ENCODE results near the gene SHISA2. TPM values are rescaled to one million over a fixed set of nuclear protein-coding genes. Genes with fewer than 3 reads are reported as not detected.

Gene SHISA2
- total and polyA plus RNA-seq, 4 donors: under 0.01 to 2.1 TPM; not detected in 2

DNA sequence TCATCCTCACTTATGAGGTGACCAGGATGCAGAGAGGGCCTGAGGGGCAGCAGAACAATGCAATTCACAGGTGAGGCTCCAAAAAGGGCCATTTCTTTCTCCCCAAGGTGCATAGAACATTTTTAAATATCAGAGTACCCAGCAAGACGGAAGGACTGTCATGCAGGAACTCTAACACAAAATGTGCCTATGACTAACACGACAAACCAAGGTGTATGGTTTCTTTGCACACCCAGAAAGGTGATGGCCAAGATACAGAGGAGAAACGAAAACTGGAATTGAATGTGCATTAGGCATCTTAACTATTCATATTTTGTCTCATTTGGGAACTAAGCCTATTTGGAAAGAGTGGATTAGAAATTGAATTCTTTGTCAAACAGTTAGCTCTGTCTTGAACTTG, 29.9 kb downstream of the SHISA2 start:
- TF ChIP-seq NR2F2 (IDR thresholded peaks at IDR 0.05): no peak
- no peaks in the 10 kb centered on the region for H3K9me3 ChIP-seq (ENCODE audit: control insufficient read depth in 4 of 4, low read length in 3 of 4)
- no peak overlapping the region for H3K27ac ChIP-seq (ENCODE audit: low read depth in 1 of 2, low read length in 2 of 2)
- no peak for DNase-seq (ENCODE audit: low spot score)
- H3K4me3 ChIP-seq (ENCODE audit: low read depth in 1 of 3, low read length in 3 of 3): no peak overlapping the region
- H3K4me1 ChIP-seq (ENCODE audit: control insufficient read depth in 4 of 4, insufficient read depth in 4 of 4, low read length in 3 of 4): no peaks in the 10 kb centered on the region
- no peaks in the 10 kb centered on the region for H3K36me3 ChIP-seq (ENCODE audit: control insufficient read depth in 4 of 4, insufficient read depth in 3 of 4, low read depth in 1 of 4, low read length in 3 of 4)
- no peak overlapping the region for H3K9ac ChIP-seq (ENCODE audit: low read depth in 1 of 2, low read length in 2 of 2)
- 81% methylated on average over 3 of the region's 3 CpGs for WGBS
- H3K27me3 ChIP-seq (ENCODE audit: control insufficient read depth in 4 of 4, insufficient read depth in 4 of 4, low read length in 3 of 4): no peaks in the 10 kb centered on the region

- Histone ChIP-seq H3K9me3 (ENCODE audit: control insufficient read depth in 4 of 4, low read length in 3 of 4) (no peaks in the 10 kb centered on the region), H3K4me1 (ENCODE audit: control insufficient read depth in 4 of 4, insufficient read depth in 4 of 4, low read length in 3 of 4) (no peaks in the 10 kb centered on the region), H3K27me3 (ENCODE audit: control insufficient read depth in 4 of 4, insufficient read depth in 4 of 4, low read length in 3 of 4) (no peaks in the 10 kb centered on the region), H3K4me3 (ENCODE audit: low read depth in 1 of 3, low read length in 3 of 3) (no peak overlapping the region), H3K9ac (ENCODE audit: low read depth in 1 of 2, low read length in 2 of 2) (no peak overlapping the region), H3K36me3 (ENCODE audit: control insufficient read depth in 4 of 4, insufficient read depth in 3 of 4, low read depth in 1 of 4, low read length in 3 of 4) (no peaks in the 10 kb centered on the region), H3K27ac (ENCODE audit: low read depth in 1 of 2, low read length in 2 of 2) (no peak overlapping the region)
- TF ChIP-seq, protein P1, sequence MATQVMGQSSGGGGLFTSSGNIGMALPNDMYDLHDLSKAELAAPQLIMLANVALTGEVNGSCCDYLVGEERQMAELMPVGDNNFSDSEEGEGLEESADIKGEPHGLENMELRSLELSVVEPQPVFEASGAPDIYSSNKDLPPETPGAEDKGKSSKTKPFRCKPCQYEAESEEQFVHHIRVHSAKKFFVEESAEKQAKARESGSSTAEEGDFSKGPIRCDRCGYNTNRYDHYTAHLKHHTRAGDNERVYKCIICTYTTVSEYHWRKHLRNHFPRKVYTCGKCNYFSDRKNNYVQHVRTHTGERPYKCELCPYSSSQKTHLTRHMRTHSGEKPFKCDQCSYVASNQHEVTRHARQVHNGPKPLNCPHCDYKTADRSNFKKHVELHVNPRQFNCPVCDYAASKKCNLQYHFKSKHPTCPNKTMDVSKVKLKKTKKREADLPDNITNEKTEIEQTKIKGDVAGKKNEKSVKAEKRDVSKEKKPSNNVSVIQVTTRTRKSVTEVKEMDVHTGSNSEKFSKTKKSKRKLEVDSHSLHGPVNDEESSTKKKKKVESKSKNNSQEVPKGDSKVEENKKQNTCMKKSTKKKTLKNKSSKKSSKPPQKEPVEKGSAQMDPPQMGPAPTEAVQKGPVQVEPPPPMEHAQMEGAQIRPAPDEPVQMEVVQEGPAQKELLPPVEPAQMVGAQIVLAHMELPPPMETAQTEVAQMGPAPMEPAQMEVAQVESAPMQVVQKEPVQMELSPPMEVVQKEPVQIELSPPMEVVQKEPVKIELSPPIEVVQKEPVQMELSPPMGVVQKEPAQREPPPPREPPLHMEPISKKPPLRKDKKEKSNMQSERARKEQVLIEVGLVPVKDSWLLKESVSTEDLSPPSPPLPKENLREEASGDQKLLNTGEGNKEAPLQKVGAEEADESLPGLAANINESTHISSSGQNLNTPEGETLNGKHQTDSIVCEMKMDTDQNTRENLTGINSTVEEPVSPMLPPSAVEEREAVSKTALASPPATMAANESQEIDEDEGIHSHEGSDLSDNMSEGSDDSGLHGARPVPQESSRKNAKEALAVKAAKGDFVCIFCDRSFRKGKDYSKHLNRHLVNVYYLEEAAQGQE (IDR thresholded peaks at IDR 0.05): no peak
- TF ChIP-seq ATF3 (IDR thresholded peaks at IDR 0.05): no peak
- TF ChIP-seq, protein P2, sequence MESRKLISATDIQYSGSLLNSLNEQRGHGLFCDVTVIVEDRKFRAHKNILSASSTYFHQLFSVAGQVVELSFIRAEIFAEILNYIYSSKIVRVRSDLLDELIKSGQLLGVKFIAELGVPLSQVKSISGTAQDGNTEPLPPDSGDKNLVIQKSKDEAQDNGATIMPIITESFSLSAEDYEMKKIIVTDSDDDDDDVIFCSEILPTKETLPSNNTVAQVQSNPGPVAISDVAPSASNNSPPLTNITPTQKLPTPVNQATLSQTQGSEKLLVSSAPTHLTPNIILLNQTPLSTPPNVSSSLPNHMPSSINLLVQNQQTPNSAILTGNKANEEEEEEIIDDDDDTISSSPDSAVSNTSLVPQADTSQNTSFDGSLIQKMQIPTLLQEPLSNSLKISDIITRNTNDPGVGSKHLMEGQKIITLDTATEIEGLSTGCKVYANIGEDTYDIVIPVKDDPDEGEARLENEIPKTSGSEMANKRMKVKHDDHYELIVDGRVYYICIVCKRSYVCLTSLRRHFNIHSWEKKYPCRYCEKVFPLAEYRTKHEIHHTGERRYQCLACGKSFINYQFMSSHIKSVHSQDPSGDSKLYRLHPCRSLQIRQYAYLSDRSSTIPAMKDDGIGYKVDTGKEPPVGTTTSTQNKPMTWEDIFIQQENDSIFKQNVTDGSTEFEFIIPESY (IDR thresholded peaks at IDR 0.05): no peak
- DNase-seq (ENCODE audit: low spot score): no peak
- WGBS: 86% methylated on average over 2 of the region's 2 CpGs
Measured at GRCh38 chr13:26021516-26021915, 30.3 kb downstream of the SHISA2 start.

DNA sequence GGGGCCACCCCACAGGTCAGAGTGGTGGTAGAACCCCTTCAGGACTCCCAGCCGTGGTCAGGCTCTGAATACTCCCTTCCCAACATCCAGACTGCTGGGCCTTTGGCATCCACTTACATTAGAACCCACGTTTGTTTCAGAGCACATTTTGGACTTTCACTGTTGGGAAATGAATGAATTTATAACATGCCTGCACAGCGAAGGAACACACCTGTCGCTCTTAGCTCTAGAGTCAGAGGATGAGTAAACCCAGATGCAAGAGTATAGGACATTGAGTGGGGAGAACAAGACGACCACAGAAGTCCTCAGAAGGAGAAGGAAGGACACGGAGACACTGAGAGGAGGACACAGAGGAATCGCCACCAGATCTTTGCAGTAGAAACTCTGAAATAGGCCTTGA, 30.9 kb downstream of the SHISA2 start:
- no peak for TF ChIP-seq GABPA (IDR thresholded peaks at IDR 0.05 in 1 of 2, conservative IDR thresholded peaks at IDR 0.05 in 1 of 2)
- no peak for TF ChIP-seq YY1 (IDR thresholded peaks at IDR 0.05)
- no peak for TF ChIP-seq FOXA1 (IDR thresholded peaks at IDR 0.05)
- TF ChIP-seq, protein P3, sequence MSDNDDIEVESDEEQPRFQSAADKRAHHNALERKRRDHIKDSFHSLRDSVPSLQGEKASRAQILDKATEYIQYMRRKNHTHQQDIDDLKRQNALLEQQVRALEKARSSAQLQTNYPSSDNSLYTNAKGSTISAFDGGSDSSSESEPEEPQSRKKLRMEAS (IDR thresholded peaks at IDR 0.05): no peak
- no peak for TF ChIP-seq RAD21 (IDR thresholded peaks at IDR 0.05)
- TF ChIP-seq, protein P1 (IDR thresholded peaks at IDR 0.05): no peak
- TF ChIP-seq, protein P2 (IDR thresholded peaks at IDR 0.05): no peak
- H3K27ac ChIP-seq (ENCODE audit: low read depth in 1 of 2, low read length in 2 of 2): no peak overlapping the region
- H3K36me3 ChIP-seq (ENCODE audit: control insufficient read depth in 4 of 4, insufficient read depth in 3 of 4, low read depth in 1 of 4, low read length in 3 of 4): no peaks in the 10 kb centered on the region
- H3K27me3 ChIP-seq (ENCODE audit: control insufficient read depth in 4 of 4, insufficient read depth in 4 of 4, low read length in 3 of 4): no peaks in the 10 kb centered on the region
- no peaks in the 10 kb centered on the region for H3K9me3 ChIP-seq (ENCODE audit: control insufficient read depth in 4 of 4, low read length in 3 of 4)
- DNase-seq (ENCODE audit: low spot score): no peak
- no peak overlapping the region for H3K4me3 ChIP-seq (ENCODE audit: low read depth in 1 of 3, low read length in 3 of 3)
- H3K9ac ChIP-seq (ENCODE audit: low read depth in 1 of 2, low read length in 2 of 2): no peak overlapping the region
- no peaks in the 10 kb centered on the region for H3K4me1 ChIP-seq (ENCODE audit: control insufficient read depth in 4 of 4, insufficient read depth in 4 of 4, low read length in 3 of 4)
- WGBS: 79% methylated on average over 7 of the region's 7 CpGs

All from liver (tissue), 9 donors.